ENCODE data around the gene COL4A6. TPM values are rescaled to one million over a fixed set of nuclear protein-coding genes. Genes with fewer than 3 reads are reported as not detected.

The COL4A6 gene
- total RNA-seq, 1 donor from 2014 or later = 1.8 TPM

GRCh38 chrX:108359806-108360602 lies 78.2 kb downstream of the COL4A6 start:
- Histone ChIP-seq H3K27me3 (ENCODE audit: control insufficient read depth, insufficient read depth, low read length) (no peaks in the 10 kb centered on the region), H3K4me3 (ENCODE audit: low read depth, low read length) (no peak overlapping the region), H3K36me3 (ENCODE audit: control insufficient read depth, insufficient read depth, low read length) (no peaks in the 10 kb centered on the region)
- no peak for DNase-seq (ENCODE audit: low read depth)
- TF ChIP-seq, protein P1, sequence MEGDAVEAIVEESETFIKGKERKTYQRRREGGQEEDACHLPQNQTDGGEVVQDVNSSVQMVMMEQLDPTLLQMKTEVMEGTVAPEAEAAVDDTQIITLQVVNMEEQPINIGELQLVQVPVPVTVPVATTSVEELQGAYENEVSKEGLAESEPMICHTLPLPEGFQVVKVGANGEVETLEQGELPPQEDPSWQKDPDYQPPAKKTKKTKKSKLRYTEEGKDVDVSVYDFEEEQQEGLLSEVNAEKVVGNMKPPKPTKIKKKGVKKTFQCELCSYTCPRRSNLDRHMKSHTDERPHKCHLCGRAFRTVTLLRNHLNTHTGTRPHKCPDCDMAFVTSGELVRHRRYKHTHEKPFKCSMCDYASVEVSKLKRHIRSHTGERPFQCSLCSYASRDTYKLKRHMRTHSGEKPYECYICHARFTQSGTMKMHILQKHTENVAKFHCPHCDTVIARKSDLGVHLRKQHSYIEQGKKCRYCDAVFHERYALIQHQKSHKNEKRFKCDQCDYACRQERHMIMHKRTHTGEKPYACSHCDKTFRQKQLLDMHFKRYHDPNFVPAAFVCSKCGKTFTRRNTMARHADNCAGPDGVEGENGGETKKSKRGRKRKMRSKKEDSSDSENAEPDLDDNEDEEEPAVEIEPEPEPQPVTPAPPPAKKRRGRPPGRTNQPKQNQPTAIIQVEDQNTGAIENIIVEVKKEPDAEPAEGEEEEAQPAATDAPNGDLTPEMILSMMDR (IDR thresholded peaks at IDR 0.05; ENCODE audit: insufficient read depth, low read length, poor library complexity, severe bottlenecking) = no peak

GRCh38 chrX:108353452-108353851 lies 84.8 kb downstream of the COL4A6 start:
- H3K36me3 ChIP-seq (ENCODE audit: control insufficient read depth, insufficient read depth, low read length) = no peaks in the 10 kb centered on the region
- TF ChIP-seq, protein P1 (IDR thresholded peaks at IDR 0.05; ENCODE audit: insufficient read depth, low read length, poor library complexity, severe bottlenecking) = no peak
- H3K27me3 ChIP-seq (ENCODE audit: control insufficient read depth, insufficient read depth, low read length) = no peaks in the 10 kb centered on the region
- H3K4me3 ChIP-seq (ENCODE audit: low read depth, low read length) = no peak overlapping the region
- no peak for DNase-seq (ENCODE audit: low read depth)

- H3K4me3 ChIP-seq (ENCODE audit: low read depth, low read length) = no peak overlapping the region
- H3K27me3 ChIP-seq (ENCODE audit: control insufficient read depth, insufficient read depth, low read length) = peaks cover 2% of the 10 kb centered on the region
- no peaks in the 10 kb centered on the region for H3K36me3 ChIP-seq (ENCODE audit: control insufficient read depth, insufficient read depth, low read length)
- no peak for DNase-seq (ENCODE audit: low read depth)
- TF ChIP-seq, protein P1 (IDR thresholded peaks at IDR 0.05; ENCODE audit: insufficient read depth, low read length, poor library complexity, severe bottlenecking) = no peak
Measured at GRCh38 chrX:108349210-108349609, 89.0 kb downstream of the COL4A6 start.

GRCh38 chrX:108348525-108348924 lies 89.7 kb downstream of the COL4A6 start:
- peaks cover 2% of the 10 kb centered on the region for H3K27me3 ChIP-seq (ENCODE audit: control insufficient read depth, insufficient read depth, low read length)
- no peaks in the 10 kb centered on the region for H3K36me3 ChIP-seq (ENCODE audit: control insufficient read depth, insufficient read depth, low read length)
- H3K4me3 ChIP-seq (ENCODE audit: low read depth, low read length) = no peak overlapping the region
- TF ChIP-seq, protein P1 (IDR thresholded peaks at IDR 0.05; ENCODE audit: insufficient read depth, low read length, poor library complexity, severe bottlenecking) = no peak
- no peak for DNase-seq (ENCODE audit: low read depth)

DNA sequence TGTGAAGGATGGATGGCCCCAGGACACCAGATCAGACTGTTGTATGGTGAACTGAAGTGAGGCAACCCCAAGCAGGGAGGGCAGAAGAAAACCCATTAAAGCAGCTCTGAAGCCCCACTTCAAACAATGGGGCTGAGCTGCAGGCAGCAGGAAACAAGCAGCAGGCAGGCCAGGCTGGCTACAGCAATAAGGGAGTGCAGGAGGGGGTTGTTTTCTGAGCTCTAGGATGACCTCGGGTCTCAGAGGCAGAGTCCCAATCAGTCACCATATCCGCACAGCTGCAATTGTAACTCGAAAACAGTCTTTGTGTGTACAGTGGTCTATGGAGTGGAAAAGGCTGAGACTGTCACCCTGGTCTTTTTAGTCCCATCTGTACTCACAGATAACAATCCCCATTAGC lies 90.4 kb downstream of the COL4A6 start:
- Histone ChIP-seq H3K4me3 (ENCODE audit: low read depth, low read length) (no peak overlapping the region), H3K36me3 (ENCODE audit: control insufficient read depth, insufficient read depth, low read length) (no peaks in the 10 kb centered on the region), H3K27me3 (ENCODE audit: control insufficient read depth, insufficient read depth, low read length) (peaks cover 2% of the 10 kb centered on the region)
- DNase-seq (ENCODE audit: low read depth) = no peak
- TF ChIP-seq, protein P1 (IDR thresholded peaks at IDR 0.05; ENCODE audit: insufficient read depth, low read length, poor library complexity, severe bottlenecking) = no peak

GRCh38 chrX:108344216-108344615 lies 94.0 kb downstream of the COL4A6 start:
- H3K27me3 ChIP-seq (ENCODE audit: control insufficient read depth, insufficient read depth, low read length) = peaks cover 2% of the 10 kb centered on the region

More at GRCh38 chrX:108344216-108344615, 94.0 kb downstream of the COL4A6 start:
- no peak for DNase-seq (ENCODE audit: low read depth)
- Histone ChIP-seq H3K36me3 (ENCODE audit: control insufficient read depth, insufficient read depth, low read length) (no peaks in the 10 kb centered on the region), H3K4me3 (ENCODE audit: low read depth, low read length) (no peak overlapping the region)
- TF ChIP-seq, protein P1 (IDR thresholded peaks at IDR 0.05; ENCODE audit: insufficient read depth, low read length, poor library complexity, severe bottlenecking) = no peak
